G401.6 (cell line): ENCODE measurements around the gene C4BPA.

ENCODE experiments used
- FAIRE-seq: peaks from 2 replicates; lab custom pipeline; 2012; peaks lifted over from hg19 to GRCh38; lab: Jason Lieb, UNC

The C4BPA gene

DNA sequence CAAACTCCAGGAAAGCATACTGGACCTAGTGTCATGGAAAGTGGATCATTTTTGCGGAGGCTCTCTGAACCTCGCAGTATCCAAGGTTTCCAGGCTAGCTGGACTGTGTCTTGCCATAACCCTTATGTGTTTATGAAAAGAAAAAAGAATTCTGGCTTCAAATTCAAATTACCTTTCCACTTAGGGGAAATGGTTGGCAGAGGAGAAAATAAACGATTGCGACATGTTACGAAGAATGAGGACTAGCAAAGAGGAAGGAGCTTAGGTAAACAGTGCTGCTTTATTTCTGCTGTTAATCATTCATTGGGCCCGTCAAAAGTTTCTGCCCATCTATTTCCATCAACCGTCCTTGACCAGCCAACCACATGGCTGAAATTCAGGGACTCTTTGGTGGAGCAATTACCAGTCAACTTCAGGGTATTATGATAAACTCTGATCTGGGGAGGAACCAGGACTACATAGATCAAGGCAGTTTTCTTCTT lies at the start of gene C4BPA:
Gene C4BPA, plus strand, starts transcription at position 342 of the 482 bp plus-strand sequence. CDS start 8,793 bp downstream, outside the sequence.
- no peak for FAIRE-seq

DNA sequence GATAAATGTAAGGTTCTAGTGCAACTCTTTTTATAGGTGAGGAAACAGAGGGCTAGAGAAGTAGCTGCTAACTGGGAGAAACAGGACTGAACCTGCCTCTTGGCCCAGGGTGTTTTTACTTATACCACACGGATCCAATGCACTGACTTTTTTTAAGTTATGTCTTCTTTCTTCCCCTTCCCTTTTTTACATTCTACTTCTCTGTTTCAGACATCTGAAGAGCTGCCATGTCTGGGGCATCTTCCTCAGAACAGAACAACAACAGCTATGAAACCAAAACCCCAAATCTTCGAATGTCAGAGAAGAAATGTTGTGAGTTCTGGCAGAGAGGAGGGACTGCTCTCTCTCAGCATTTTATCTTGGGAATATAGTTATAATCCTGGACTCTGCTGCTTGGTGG lies 49.5 kb upstream of the C4BPA start:
- FAIRE-seq = no peak

DNA sequence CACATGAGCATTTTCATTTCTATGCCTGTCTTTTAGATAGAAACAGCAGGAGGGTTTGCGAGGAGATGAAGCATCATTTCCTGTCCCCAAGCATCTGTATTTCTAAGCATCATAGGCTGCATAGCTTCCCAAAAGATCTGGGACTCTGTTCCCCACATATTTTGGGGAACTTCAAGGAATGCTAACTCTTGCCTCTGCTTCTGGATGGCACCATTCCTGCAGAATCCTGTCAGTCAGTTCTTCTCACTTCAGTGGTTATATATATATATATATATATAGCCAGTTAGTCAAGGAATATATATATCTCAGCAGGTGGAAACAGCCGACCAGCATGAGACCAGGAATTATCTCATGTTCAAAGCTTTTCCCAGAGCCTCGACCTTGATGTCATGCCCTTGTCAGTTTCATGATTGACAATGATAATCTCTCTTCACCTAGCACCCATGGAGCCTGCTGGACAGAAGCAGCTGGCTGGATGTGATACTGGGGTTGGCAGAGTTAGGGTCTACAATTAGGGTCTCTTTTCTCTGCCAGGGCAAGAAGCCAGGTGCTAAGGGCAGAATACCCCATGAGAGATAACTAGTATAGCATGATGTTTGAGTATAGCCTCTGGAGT lies 48.5 kb upstream of the C4BPA start:
- FAIRE-seq = no peak

DNA sequence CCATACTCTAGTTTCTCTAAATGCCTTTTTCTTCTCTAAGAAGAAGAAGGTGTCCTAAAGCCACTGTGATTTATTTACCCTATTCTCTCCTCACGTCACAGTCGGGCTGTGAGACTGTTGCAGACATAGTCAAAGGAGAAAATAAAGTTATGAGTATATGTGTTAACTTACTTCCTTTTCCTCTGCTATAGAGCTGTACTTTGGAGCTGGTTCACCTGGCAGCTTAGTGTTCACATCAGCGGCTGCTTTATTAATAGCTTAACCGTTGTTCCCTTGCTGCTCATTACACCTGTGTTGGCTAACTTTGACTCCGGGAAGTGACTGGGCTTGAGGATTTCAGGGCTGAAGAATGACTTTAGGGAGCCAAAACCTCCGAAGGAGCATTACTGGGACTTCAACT lies 47.4 kb upstream of the C4BPA start:
- FAIRE-seq = no peak

DNA sequence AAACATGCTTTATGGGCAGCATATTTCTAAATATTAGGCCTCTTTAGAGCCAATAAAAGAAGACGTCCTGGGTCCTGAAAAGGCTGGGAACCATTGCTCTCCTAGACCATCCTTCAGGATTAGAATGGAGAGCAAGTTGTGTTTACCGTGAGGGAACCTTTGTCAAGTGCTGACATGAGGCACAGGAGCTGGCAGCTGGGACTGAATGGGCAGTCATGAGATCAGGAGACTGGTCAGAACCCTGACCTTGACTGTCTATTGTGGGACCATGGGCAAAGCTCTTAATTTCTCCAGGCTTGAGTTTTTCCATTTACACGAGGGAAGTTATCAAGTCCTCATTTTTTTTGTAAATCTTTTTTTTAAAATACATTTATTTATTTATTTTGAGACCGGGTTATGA lies 45.8 kb upstream of the C4BPA start:
- FAIRE-seq = no peak

DNA sequence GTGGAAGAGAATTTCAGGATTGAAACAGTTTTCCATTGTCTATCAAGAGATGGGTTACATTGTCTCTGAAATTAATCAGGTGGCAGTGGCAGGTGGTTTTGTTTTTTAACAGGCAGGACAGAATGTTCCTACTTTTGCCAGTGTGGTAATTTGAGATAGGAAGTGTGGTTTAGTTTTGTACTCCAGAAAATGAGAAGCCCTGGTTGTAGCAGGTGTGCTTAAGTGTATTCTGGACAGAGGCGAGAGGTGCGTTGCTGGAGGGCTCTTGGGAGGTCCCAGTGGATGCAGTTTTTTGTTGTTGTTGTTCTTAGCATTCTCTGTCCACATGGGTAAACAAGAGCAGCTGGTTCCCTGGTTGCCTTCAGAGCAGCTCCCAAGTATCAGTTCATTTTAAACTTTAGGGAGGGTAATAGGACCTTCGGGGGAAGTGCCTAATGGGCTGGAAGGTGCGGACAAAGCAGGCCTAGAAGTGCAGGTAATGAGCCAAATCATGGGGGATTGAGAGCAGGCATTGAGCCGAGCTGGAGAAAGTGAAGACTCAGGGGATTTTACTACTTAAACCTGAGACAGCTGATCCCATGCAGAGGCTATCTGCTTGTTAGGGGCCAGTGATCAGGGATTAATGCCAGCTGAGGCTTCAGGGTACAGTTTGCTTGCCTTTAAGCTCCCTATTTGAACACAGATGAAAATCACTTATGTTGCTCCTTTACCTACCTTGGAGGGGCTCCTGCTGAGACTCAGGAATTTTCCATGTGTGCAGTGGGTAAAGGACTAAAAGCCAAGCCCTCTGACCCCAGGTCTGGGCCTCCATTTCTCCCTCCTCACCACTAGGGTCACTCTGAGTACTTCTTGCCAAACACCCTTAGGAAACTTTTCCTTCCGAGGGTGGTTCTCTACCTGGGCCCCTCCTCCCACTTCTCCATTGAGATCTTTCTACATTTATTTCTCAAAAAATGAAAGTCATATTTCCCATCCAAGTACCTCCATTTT lies 44.9 kb upstream of the C4BPA start:
- FAIRE-seq = no peak

DNA sequence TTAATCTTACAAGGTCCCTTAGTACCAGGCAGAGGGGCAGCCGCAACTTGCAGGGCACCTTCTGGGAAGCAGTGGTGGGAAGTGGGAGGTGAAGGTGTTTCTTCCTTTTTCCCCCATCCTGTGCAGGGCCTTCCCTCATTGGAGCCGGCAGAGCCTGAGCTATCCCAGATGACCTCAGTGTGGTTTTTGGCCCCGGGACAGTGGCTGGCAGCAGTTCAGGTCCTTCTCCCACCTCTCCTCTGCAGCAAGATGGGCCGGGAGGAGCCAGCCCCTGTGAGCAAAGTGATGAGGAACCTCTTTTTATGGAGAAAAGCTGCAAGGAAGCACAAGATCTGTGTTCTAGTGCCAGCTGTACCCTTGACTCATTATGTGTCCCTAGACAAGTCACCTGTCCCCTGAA lies 44.2 kb upstream of the C4BPA start:
- no peak for FAIRE-seq

DNA sequence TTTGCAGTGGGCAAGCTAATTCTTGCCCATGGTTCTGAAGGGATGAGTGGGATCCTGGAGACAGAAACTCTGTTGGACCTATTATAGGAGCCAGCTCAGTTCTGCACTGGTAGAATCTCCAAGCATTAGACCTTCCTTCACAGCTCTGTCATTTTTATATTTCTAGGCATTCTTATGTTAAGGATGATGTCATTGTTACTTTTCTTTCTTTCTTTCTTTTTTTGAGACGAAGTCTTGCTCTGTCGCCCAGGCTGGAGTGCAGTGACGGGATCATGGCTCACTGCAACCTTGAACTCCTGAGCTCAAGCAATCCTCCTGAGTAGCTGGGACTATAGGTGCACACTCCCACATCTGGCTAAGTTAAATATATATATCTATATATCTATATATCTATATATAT lies 43.4 kb upstream of the C4BPA start:
- FAIRE-seq = no peak

DNA sequence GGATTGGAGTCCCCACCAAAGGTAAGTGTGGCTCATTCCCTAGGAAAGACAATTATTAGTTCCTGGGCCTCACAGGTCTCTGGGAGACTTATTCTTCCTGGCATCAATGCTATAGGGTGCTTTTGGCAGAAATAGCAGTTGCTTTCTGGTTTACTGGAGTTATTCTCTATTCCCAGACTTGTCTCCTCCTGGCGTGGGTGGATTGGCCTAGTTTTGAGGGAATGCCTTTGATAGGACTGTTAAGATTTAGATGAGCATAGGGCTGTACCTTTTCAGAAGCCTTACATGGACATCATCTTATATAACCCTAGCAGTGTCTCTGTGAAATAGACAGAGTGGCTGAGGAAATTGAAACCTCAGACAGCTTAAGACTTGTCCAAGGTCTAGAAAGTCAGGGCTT lies 42.0 kb upstream of the C4BPA start:
- no peak for FAIRE-seq

DNA sequence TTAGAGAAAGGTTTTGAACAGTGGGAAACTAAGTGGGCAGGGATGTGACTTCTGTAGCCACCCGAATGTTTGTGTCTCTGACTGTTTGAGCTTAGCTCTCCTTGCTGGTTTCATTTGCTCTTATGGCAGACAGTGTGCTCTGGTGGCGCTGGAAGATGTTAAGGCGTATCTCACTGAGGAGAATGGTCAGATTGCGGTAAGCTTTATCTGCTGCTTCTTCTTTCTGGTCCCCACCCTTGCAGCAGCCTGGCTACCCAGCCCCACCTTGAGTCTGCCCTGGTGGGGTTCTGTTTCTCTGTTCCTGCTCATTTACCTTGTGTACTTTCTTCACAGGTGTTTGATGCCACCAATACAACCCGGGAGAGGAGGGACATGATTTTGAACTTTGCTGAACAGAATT lies 41.0 kb upstream of the C4BPA start:
- FAIRE-seq = no peak

DNA sequence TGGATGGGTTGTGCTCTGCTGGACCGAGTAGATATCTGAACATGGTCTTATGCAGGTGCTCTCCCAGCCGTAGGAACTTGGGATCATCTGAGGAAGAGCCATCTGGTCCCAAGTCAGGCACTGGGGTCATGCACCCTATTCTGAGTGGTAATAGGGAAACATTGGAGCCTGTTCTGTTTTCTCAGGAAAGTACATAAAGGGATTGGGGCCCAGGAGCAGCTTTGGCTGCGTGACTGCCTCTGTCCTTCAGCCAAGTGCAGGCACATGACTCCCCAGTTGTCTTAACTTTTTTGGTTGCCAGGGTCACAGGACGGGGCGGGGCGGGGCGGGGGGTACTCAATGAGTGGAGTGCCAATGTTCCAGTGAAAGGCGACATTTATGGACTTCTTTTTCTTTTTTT lies 39.5 kb upstream of the C4BPA start:
- FAIRE-seq = no peak

DNA sequence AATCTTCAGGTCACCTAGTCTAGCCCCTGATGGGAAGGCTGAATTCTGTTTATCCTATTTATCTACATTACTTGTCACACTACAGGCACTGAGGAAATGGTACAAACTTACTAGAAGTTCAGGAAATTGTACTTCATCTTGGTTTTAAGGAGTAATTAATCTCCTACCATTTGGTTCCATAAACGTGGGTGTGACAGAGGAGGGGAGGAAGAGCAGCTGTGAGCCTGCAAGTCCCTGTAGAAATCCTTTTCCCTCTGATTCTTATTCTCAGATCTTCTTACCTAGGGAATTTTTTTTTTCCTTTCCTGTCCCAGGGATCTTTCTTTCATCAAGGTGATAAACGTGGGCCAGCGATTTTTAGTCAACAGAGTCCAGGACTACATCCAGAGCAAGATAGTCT lies 36.8 kb upstream of the C4BPA start:
- no peak for FAIRE-seq

DNA sequence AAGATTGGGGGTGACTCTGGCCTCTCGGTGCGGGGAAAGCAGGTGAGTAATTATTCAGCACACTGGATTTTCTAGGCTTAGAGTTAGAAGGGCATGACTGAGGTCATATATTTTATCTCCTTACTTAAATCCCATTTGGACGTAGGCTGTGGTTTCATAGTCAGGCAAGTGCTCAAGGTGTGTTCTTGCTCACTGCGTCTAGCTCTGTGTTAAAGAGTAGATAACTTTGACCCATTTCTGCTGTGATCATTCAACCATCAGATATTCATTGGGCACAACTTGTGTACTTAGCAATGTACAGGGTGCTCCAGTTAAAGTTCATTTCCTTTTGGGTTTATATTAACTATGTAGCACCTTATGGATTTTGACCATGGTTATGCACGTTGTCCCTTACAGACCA lies 36.4 kb upstream of the C4BPA start:
- FAIRE-seq = no peak

DNA sequence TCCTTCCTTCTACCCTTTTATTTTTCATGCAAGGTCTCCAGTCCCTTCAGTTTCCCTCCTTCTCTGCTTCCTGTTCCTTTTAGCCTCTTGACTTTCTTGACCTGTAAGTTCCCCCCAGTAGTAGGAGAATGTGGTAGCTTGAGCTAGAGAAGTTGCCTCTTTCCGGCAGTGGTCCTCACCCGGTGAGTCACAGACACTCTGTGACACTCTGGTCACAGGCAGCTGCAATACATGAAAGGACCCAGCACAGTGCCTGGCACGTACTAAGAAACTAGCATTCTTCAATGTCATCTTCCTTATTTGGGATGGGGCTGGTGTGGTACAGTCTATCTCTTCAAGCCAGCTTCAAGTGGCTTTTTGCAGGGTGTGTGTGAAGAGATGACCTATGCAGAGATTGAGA lies 35.0 kb upstream of the C4BPA start:
- FAIRE-seq = no peak

DNA sequence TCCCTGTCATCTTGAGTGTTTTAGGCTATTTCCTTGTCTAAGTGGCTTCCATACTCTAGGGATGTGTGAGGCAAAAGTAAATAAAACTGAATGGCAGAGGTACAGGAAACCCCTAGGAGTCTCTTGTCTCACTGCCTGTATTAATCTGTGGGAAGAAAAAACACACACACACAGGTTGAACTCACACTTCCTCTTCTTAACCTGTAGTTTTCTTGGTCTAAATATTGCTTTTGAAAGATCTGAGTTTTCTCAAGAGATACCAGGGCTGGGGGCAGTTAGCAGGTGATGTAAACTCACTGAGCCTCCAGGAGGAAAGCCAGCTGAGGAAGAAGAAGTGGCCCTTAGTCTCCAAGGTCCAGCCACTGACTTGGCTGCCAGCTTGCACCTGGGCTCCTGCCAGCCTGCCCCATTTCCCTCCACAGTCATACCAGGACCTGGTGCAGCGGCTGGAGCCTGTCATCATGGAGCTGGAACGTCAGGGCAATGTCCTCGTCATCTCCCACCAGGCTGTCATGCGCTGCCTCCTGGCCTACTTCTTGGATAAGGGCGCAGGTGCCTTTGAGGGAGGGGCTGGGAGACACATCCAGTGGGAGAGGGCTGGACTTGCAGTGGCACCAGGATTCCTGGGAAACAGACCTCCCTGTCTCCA lies 34.1 kb upstream of the C4BPA start:
- no peak for FAIRE-seq

DNA sequence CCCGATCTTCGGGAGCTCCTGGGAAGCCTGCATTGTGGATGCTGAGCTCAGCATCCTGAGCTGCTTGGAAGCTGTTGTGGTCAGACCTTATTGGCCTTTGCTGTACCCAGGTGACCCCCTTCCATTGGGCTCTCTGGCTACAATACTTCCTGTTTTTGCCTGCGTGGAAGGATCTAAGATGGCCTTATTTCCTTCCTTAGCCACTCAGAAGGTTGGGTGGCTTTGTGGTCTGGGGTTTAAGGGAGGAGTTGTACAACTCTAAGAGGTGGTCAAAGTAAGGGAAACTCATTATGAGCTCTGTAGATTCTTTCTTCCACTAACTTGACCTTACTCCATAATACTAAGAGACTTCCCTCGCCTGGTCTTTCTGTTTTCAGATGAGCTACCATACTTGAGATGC lies 33.2 kb upstream of the C4BPA start:
- no peak for FAIRE-seq

DNA sequence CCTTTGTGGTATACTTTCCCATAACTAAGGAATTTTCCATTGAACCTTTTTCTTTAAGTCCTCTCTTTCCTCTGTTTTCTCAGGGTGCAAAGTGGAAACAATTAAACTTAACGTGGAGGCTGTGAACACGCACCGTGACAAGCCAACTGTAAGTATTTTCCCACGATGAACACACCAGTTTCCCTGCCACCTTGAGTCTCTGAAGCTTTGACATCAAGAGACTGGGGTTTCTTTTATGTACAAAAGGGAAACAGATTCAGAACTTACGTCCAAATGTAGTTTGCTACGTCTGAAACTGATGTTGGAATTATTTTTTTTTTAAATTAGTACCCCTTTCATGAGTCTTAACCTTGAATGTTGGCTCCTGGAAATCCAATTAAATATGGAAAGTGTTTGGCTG lies 32.6 kb upstream of the C4BPA start:
- no peak for FAIRE-seq

DNA sequence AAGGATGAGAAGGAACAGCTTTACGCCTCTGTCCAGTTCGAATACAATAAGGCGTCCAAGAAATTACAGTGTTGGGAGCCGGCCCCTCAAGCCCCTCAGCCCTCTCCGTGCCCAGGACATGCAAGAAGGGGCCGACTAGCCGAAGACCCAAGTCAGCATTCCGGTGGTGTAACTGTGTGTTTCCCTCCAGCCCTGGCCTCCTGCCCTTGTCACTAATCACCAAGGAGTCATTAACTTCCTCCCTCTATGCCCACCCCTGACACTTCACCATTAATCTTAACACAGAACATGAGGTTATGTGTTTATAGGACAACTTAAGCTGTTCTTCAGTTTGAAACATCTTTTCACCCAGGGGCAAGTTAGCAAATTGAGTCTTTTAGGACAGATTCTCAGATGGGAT lies 31.8 kb upstream of the C4BPA start:
- FAIRE-seq = no peak

DNA sequence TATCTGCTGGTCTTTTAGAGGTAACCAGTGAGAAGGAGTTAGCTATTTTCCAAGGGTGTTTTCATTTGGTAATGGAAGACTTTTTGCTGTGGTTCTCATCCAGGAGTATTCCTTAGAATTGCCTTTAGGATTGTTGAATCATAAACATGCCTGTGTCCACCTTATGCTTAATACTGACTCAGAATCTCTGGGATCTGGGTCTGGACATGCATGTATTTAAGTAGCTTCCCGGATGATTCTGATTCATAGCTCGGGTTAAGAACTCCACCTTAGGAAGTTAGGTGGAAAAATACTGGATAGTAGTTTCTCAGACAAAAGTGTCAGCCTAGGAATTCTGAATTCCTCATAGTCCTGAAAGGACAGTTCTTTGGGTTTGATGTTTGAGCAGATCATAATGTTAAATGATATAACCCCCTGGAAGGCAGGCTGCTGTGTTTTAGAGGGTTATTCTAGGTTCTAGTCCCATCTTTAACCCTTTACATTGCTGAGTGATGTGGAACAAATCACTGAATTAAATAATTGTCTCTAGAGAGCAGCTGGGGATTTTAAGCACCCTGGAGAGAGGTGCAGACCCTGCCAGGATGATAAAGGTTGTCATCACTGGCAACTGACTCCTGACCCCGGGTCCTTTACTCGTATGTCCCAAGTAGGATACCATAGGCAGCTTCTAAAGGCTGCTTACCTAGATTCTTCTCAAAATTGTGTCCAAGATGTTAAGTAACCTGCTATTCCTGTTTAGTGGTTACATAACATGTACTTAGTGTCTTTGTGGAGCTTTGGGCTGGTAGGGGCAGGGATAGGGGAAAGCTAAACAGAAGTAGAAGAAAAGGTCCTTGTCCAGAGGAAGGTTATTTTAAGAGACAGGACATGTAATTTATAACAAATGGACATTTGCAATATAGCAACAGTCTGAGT lies 29.9 kb upstream of the C4BPA start:
- FAIRE-seq = no peak

DNA sequence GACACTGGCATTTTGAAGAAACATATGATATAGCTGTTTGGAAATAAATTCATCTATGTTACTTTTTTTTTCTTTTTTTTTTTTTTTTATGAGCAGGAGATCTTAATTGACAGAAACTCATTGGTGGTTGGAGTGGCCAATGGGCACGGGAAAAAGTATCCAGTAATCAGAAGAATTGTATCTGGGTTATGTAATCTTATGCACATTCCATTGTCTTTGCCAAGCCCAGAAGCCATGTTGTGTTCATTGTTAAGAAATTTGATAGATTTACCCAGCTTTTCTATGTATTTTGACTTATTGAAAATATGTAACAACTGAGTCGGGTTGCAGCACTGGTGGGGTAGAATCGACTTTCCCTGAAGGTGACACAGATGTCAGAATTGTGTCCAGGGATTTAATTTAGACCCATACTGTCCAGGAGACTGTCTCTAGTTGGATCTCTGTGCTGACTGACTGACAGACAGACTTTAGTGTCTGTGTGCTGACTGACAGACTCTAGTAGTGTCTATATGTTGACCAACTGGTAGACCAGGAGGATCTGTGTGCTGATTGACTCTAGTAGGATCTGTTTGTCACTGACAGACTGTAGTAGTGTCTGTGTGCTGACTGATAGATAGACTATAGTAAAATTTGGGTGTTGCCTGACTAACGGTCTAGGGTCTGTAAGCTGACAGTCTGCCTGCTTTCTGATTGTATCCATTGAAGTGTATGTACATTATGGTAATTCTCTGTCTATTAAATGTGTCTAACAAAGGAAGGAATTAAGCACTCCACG lies 27.7 kb upstream of the C4BPA start:
- no peak for FAIRE-seq

DNA sequence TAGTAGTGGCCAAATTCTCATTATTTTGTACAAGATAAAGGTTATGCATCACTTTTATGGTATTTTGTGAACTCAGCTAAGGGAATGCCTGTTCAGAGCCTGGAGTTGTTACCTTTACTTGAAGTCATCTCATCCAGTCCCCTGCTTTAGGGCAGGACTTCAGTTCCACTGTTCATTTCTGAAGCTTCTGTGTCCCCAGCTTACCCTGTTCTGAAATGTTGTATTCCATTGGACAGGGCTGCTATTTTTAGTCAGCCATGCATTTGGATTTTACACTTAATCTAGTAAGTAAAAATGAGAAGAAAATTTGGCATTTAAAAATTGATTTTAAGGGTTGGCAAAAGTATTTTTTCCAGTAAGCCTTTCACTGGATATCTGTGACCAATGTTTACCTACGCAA lies 27.0 kb upstream of the C4BPA start:
- FAIRE-seq = no peak
